Measurements from ENCODE around the gene DYNLT1.

Gene DYNLT1

DNA sequence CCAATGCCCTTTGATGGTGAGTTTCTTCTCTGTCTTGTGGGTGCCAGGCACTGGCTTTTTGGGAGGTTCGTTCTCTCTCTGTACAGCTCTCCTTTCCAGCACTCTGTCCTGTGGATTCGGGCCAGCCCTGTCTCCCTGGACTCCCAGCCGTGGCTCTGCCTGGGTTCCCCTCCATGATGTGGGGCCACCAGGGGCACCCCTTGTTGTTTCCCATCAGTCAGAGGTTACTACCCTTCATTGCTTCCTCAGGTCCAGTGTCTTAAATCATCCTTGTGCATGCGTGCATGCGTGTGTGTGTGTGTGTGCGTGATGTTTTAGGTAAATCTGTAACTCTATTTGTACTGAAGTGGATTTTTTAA lies 40.5 kb downstream of the DYNLT1 start:
- H3K9me3 ChIP-seq (ENCODE audit: control insufficient read depth, insufficient read depth, low read depth, low read length), result no peaks in the 10 kb centered on the region
- H3K4me1 ChIP-seq (ENCODE audit: control insufficient read depth, insufficient read depth, low read length), result no peaks in the 10 kb centered on the region
- no peak overlapping the region for H3K9ac ChIP-seq (ENCODE audit: low read length)
- no peak overlapping the region for H3K4me3 ChIP-seq (ENCODE audit: low read depth, low read length)
- H3K27ac ChIP-seq (ENCODE audit: low read depth, low read length), result no peak overlapping the region
- peaks cover 67% of the 10 kb centered on the region for H3K36me3 ChIP-seq (ENCODE audit: control insufficient read depth, insufficient read depth, low read length)
- no peaks in the 10 kb centered on the region for H3K27me3 ChIP-seq (ENCODE audit: control insufficient read depth, insufficient read depth, low read length)

- Histone ChIP-seq H3K9ac (ENCODE audit: low read length) (no peak overlapping the region), H3K27me3 (ENCODE audit: control insufficient read depth, insufficient read depth, low read length) (no peaks in the 10 kb centered on the region), H3K27ac (ENCODE audit: low read depth, low read length) (no peak overlapping the region), H3K4me1 (ENCODE audit: control insufficient read depth, insufficient read depth, low read length) (no peaks in the 10 kb centered on the region), H3K9me3 (ENCODE audit: control insufficient read depth, insufficient read depth, low read depth, low read length) (no peaks in the 10 kb centered on the region), H3K36me3 (ENCODE audit: control insufficient read depth, insufficient read depth, low read length) (peaks cover 63% of the 10 kb centered on the region), H3K4me3 (ENCODE audit: low read depth, low read length) (no peak overlapping the region)
These were observed 41.1 kb downstream of the DYNLT1 start for GRCh38 chr6:158603261-158604047.

GRCh38 chr6:158599635-158600034 lies 44.9 kb downstream of the DYNLT1 start:
- Histone ChIP-seq H3K36me3 (ENCODE audit: control insufficient read depth, insufficient read depth, low read length) (peaks cover 63% of the 10 kb centered on the region), H3K9ac (ENCODE audit: low read length) (no peak overlapping the region), H3K4me3 (ENCODE audit: low read depth, low read length) (no peak overlapping the region), H3K27me3 (ENCODE audit: control insufficient read depth, insufficient read depth, low read length) (no peaks in the 10 kb centered on the region), H3K9me3 (ENCODE audit: control insufficient read depth, insufficient read depth, low read depth, low read length) (no peaks in the 10 kb centered on the region), H3K27ac (ENCODE audit: low read depth, low read length) (no peak overlapping the region), H3K4me1 (ENCODE audit: control insufficient read depth, insufficient read depth, low read length) (no peaks in the 10 kb centered on the region)

GRCh38 chr6:158597565-158597964 lies 47.0 kb downstream of the DYNLT1 start:
- Histone ChIP-seq H3K27ac (ENCODE audit: low read depth, low read length) (no peak overlapping the region), H3K27me3 (ENCODE audit: control insufficient read depth, insufficient read depth, low read length) (no peaks in the 10 kb centered on the region), H3K9me3 (ENCODE audit: control insufficient read depth, insufficient read depth, low read depth, low read length) (no peaks in the 10 kb centered on the region), H3K36me3 (ENCODE audit: control insufficient read depth, insufficient read depth, low read length) (peaks cover 69% of the 10 kb centered on the region), H3K9ac (ENCODE audit: low read length) (no peak overlapping the region), H3K4me1 (ENCODE audit: control insufficient read depth, insufficient read depth, low read length) (no peaks in the 10 kb centered on the region), H3K4me3 (ENCODE audit: low read depth, low read length) (no peak overlapping the region)

DNA sequence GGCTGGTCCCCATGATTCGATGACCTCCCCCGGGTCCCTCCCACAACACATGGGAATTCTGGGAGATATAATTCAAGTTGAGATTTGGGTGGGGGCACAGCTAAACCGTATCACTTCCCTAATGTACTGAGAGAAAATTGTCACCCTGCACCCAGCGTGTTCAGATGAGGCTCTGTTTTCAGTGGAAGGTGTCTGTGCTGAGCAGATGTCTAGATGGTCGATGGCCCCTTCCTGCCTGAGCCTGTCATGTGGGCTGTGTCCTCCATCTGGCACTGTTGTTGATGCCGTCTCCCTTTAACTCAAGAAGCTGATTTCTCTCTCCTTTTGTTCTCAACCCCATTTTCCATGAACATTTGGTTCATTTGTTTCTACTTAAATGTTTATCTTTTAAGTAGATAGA lies 47.7 kb downstream of the DYNLT1 start:
- no peak overlapping the region for H3K27ac ChIP-seq (ENCODE audit: low read depth, low read length)
- no peak overlapping the region for H3K4me3 ChIP-seq (ENCODE audit: low read depth, low read length)
- no peaks in the 10 kb centered on the region for H3K9me3 ChIP-seq (ENCODE audit: control insufficient read depth, insufficient read depth, low read depth, low read length)
- H3K4me1 ChIP-seq (ENCODE audit: control insufficient read depth, insufficient read depth, low read length), result no peaks in the 10 kb centered on the region
- H3K9ac ChIP-seq (ENCODE audit: low read length), result no peak overlapping the region
- H3K27me3 ChIP-seq (ENCODE audit: control insufficient read depth, insufficient read depth, low read length), result no peaks in the 10 kb centered on the region
- H3K36me3 ChIP-seq (ENCODE audit: control insufficient read depth, insufficient read depth, low read length), result peaks cover 74% of the 10 kb centered on the region

GRCh38 chr6:158595223-158595622 lies 49.3 kb downstream of the DYNLT1 start:
- Histone ChIP-seq H3K9ac (ENCODE audit: low read length) (no peak overlapping the region), H3K27ac (ENCODE audit: low read depth, low read length) (no peak overlapping the region), H3K4me1 (ENCODE audit: control insufficient read depth, insufficient read depth, low read length) (no peaks in the 10 kb centered on the region), H3K9me3 (ENCODE audit: control insufficient read depth, insufficient read depth, low read depth, low read length) (no peaks in the 10 kb centered on the region), H3K27me3 (ENCODE audit: control insufficient read depth, insufficient read depth, low read length) (no peaks in the 10 kb centered on the region), H3K36me3 (ENCODE audit: control insufficient read depth, insufficient read depth, low read length) (peaks cover 84% of the 10 kb centered on the region), H3K4me3 (ENCODE audit: low read depth, low read length) (no peak overlapping the region)

- no peaks in the 10 kb centered on the region for H3K4me1 ChIP-seq (ENCODE audit: control insufficient read depth, insufficient read depth, low read length)
- H3K36me3 ChIP-seq (ENCODE audit: control insufficient read depth, insufficient read depth, low read length), result peaks cover 86% of the 10 kb centered on the region
- H3K9me3 ChIP-seq (ENCODE audit: control insufficient read depth, insufficient read depth, low read depth, low read length), result no peaks in the 10 kb centered on the region
- no peak overlapping the region for H3K9ac ChIP-seq (ENCODE audit: low read length)
- H3K4me3 ChIP-seq (ENCODE audit: low read depth, low read length), result no peak overlapping the region
- no peaks in the 10 kb centered on the region for H3K27me3 ChIP-seq (ENCODE audit: control insufficient read depth, insufficient read depth, low read length)
- no peak overlapping the region for H3K27ac ChIP-seq (ENCODE audit: low read depth, low read length)
These were observed 50.9 kb downstream of the DYNLT1 start for GRCh38 chr6:158593670-158594069.

GRCh38 chr6:158591810-158592209 lies 52.7 kb downstream of the DYNLT1 start:
- H3K4me3 ChIP-seq (ENCODE audit: low read depth, low read length), result no peak overlapping the region
- H3K36me3 ChIP-seq (ENCODE audit: control insufficient read depth, insufficient read depth, low read length), result peaks cover 90% of the 10 kb centered on the region
- H3K27me3 ChIP-seq (ENCODE audit: control insufficient read depth, insufficient read depth, low read length), result no peaks in the 10 kb centered on the region
- no peak overlapping the region for H3K9ac ChIP-seq (ENCODE audit: low read length)
- H3K9me3 ChIP-seq (ENCODE audit: control insufficient read depth, insufficient read depth, low read depth, low read length), result no peaks in the 10 kb centered on the region
- no peaks in the 10 kb centered on the region for H3K4me1 ChIP-seq (ENCODE audit: control insufficient read depth, insufficient read depth, low read length)
- no peak overlapping the region for H3K27ac ChIP-seq (ENCODE audit: low read depth, low read length)

GRCh38 chr6:158591134-158591809 lies 53.3 kb downstream of the DYNLT1 start:
- Histone ChIP-seq H3K9me3 (ENCODE audit: control insufficient read depth, insufficient read depth, low read depth, low read length) (no peaks in the 10 kb centered on the region), H3K4me1 (ENCODE audit: control insufficient read depth, insufficient read depth, low read length) (no peaks in the 10 kb centered on the region), H3K4me3 (ENCODE audit: low read depth, low read length) (no peak overlapping the region), H3K36me3 (ENCODE audit: control insufficient read depth, insufficient read depth, low read length) (peaks cover 91% of the 10 kb centered on the region), H3K27me3 (ENCODE audit: control insufficient read depth, insufficient read depth, low read length) (no peaks in the 10 kb centered on the region), H3K27ac (ENCODE audit: low read depth, low read length) (no peak overlapping the region), H3K9ac (ENCODE audit: low read length) (no peak overlapping the region)

DNA sequence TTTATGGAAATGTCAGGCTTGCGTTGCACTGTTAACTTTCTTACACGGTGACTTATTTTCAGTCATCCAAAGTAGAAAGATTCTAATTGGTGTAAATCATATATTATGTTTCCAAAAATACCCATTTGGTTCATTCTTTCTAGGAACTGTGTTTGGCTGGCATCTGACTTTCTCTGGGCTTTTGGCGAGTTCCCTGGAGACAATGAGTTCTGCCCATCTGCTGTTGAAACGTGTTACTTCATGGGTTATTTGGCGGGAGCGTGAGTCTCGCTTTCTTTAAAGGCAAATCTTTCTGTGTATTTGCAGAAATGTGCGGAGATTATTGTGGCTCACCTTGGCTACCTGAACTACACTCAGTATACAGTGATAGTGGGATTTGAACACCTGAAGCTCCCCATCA lies 55.2 kb downstream of the DYNLT1 start:
- H3K9ac ChIP-seq (ENCODE audit: low read length), result no peak overlapping the region
- H3K9me3 ChIP-seq (ENCODE audit: control insufficient read depth, insufficient read depth, low read depth, low read length), result no peaks in the 10 kb centered on the region
- H3K4me3 ChIP-seq (ENCODE audit: low read depth, low read length), result no peak overlapping the region
- H3K27ac ChIP-seq (ENCODE audit: low read depth, low read length), result no peak overlapping the region
- no peaks in the 10 kb centered on the region for H3K4me1 ChIP-seq (ENCODE audit: control insufficient read depth, insufficient read depth, low read length)
- H3K36me3 ChIP-seq (ENCODE audit: control insufficient read depth, insufficient read depth, low read length), result peaks cover 92% of the 10 kb centered on the region
- no peaks in the 10 kb centered on the region for H3K27me3 ChIP-seq (ENCODE audit: control insufficient read depth, insufficient read depth, low read length)

- H3K9me3 ChIP-seq (ENCODE audit: control insufficient read depth, insufficient read depth, low read depth, low read length), result no peaks in the 10 kb centered on the region
- H3K4me1 ChIP-seq (ENCODE audit: control insufficient read depth, insufficient read depth, low read length), result no peaks in the 10 kb centered on the region
- no peaks in the 10 kb centered on the region for H3K27me3 ChIP-seq (ENCODE audit: control insufficient read depth, insufficient read depth, low read length)
- H3K27ac ChIP-seq (ENCODE audit: low read depth, low read length), result no peak overlapping the region
- no peak overlapping the region for H3K9ac ChIP-seq (ENCODE audit: low read length)
- no peak overlapping the region for H3K4me3 ChIP-seq (ENCODE audit: low read depth, low read length)
- H3K36me3 ChIP-seq (ENCODE audit: control insufficient read depth, insufficient read depth, low read length), result peaks cover 87% of the 10 kb centered on the region
These were observed 57.9 kb downstream of the DYNLT1 start for GRCh38 chr6:158586652-158587051.

Data from HUES6 (cell line).